ENCODE results near the gene MLN. TPM values are rescaled to one million over a fixed set of nuclear protein-coding genes. Genes with fewer than 3 reads are reported as not detected.

Gene MLN
- polyA plus RNA-seq, 1 donor from 2014 or later: not detected

- Histone ChIP-seq H3K79me2 (replicated peaks; ENCODE audit: insufficient read depth, low read length) (peaks cover 3% of the 10 kb centered on the region), H3K9ac (ENCODE audit: low read length) (no peak overlapping the region), H3K9me2 (ENCODE audit: insufficient read depth, low read length) (no peaks in the 10 kb centered on the region), H3K4me3 (ENCODE audit: low read length) (no peak overlapping the region), H2AFZ (ENCODE audit: low read depth, low read length) (no peak overlapping the region), H3K36me3 (ENCODE audit: insufficient read depth, low read length) (no peaks in the 10 kb centered on the region), H3K27ac (ENCODE audit: low read length) (no peak overlapping the region), H3K9me3 (ENCODE audit: low read length) (no peaks in the 10 kb centered on the region), H3K27me3 (ENCODE audit: insufficient read depth, low read depth, low read length) (no peaks in the 10 kb centered on the region), H3F3A (ENCODE audit: insufficient read depth, low read length, poor library complexity, severe bottlenecking) (no peaks in the 10 kb centered on the region), H4K20me1 (ENCODE audit: insufficient read depth) (no peaks in the 10 kb centered on the region), H3K4me2 (ENCODE audit: low read length) (no peak overlapping the region)
- TF ChIP-seq SMC3 (conservative IDR thresholded peaks at IDR 0.05; ENCODE audit: poor library complexity) (no peak), EZH2 (IDR thresholded peaks at IDR 0.05; ENCODE audit: borderline replicate concordance, insufficient read depth, low read length, poor library complexity, severe bottlenecking) (no peak), EP300 (conservative IDR thresholded peaks at IDR 0.05; ENCODE audit: poor library complexity, severe bottlenecking) (no peak), REST (IDR thresholded peaks at IDR 0.05; ENCODE audit: borderline replicate concordance) (no peak), POLR2AphosphoS5 (IDR thresholded peaks at IDR 0.05) (no peak), RAD21 (conservative IDR thresholded peaks at IDR 0.05) (no peak), CTCF (IDR thresholded peaks at IDR 0.05; ENCODE audit: poor library complexity, severe bottlenecking) (no peak), TAF1 (IDR thresholded peaks at IDR 0.05; ENCODE audit: low read depth) (no peak), MXI1 (conservative IDR thresholded peaks at IDR 0.05; ENCODE audit: poor library complexity, severe bottlenecking) (no peak)
These were observed 10.8 kb downstream of the MLN start for GRCh38 chr6:33792981-33793380.

GRCh38 chr6:33791620-33792019 is 12.2 kb downstream of the MLN start:
- TF ChIP-seq EP300 (conservative IDR thresholded peaks at IDR 0.05; ENCODE audit: poor library complexity, severe bottlenecking) (no peak), SMC3 (conservative IDR thresholded peaks at IDR 0.05; ENCODE audit: poor library complexity) (no peak), REST (IDR thresholded peaks at IDR 0.05; ENCODE audit: borderline replicate concordance) (no peak), MXI1 (conservative IDR thresholded peaks at IDR 0.05; ENCODE audit: poor library complexity, severe bottlenecking) (no peak), RAD21 (conservative IDR thresholded peaks at IDR 0.05) (no peak), CTCF (IDR thresholded peaks at IDR 0.05; ENCODE audit: poor library complexity, severe bottlenecking) (no peak), EZH2 (IDR thresholded peaks at IDR 0.05; ENCODE audit: borderline replicate concordance, insufficient read depth, low read length, poor library complexity, severe bottlenecking) (no peak), TAF1 (IDR thresholded peaks at IDR 0.05; ENCODE audit: low read depth) (no peak), POLR2AphosphoS5 (IDR thresholded peaks at IDR 0.05) (no peak)
- Histone ChIP-seq H3K36me3 (ENCODE audit: insufficient read depth, low read length) (no peaks in the 10 kb centered on the region), H2AFZ (ENCODE audit: low read depth, low read length) (no peak overlapping the region), H4K20me1 (ENCODE audit: insufficient read depth) (no peaks in the 10 kb centered on the region), H3K9me2 (ENCODE audit: insufficient read depth, low read length) (no peaks in the 10 kb centered on the region), H3K27me3 (ENCODE audit: insufficient read depth, low read depth, low read length) (no peaks in the 10 kb centered on the region), H3K9me3 (ENCODE audit: low read length) (no peaks in the 10 kb centered on the region), H3K9ac (ENCODE audit: low read length) (no peak overlapping the region), H3K4me3 (ENCODE audit: low read length) (no peak overlapping the region), H3K4me2 (ENCODE audit: low read length) (no peak overlapping the region), H3K79me2 (replicated peaks; ENCODE audit: insufficient read depth, low read length) (peaks cover 16% of the 10 kb centered on the region), H3K27ac (ENCODE audit: low read length) (no peak overlapping the region), H3F3A (ENCODE audit: insufficient read depth, low read length, poor library complexity, severe bottlenecking) (no peaks in the 10 kb centered on the region)

All from neural cell (in vitro differentiated cells).